OCI-LY7 (cell line): ENCODE results near the gene BBOX1. TPM values are rescaled to one million over a fixed set of nuclear protein-coding genes. Genes with fewer than 3 reads are reported as not detected.

Experiments
- BruUV-seq: library from RNA; stranded (reverse); fragments of 400-500 nt; replicated peaks from 2 replicates; lab custom pipeline; 2021; lab: Mats Ljungman, UMichigan
- CTCF ChIA-PET: fragments of 300-600 bp; sonication (Branson Sonifier 250); formaldehyde crosslinking; loops from one replicate; lab custom pipeline; 2022; ENCODE audit warnings: antibody characterized with exemption; ENCODE audit not compliant: unreplicated experiment; lab: Charles Lee
- POLR2A ChIA-PET: fragments of 300-600 bp; sonication (Branson Sonifier 250); formaldehyde crosslinking; loops from one replicate; lab custom pipeline; 2022; ENCODE audit warnings: antibody characterized with exemption; lab: Charles Lee
- DNase-seq: peaks from one replicate; pipeline ENCODE4 v3.0.0-alpha.2; 2015; ENCODE audit warnings: low spot score
- H2AFZ ChIP-seq: fragments of 200-600 bp; sonication (generic), shearing (Covaris generic); 2 replicates; pipeline ENCODE4 v1.6.1; 2014; ENCODE audit warnings: mild to moderate bottlenecking, antibody characterized with exemption, low read length, moderate library complexity
- H3K27ac ChIP-seq: fragments of 200-600 bp; sonication (generic); 2 replicates; pipeline ENCODE4 v1.5.1; 2014; ENCODE audit warnings: mixed run types, low read depth, mild to moderate bottlenecking, moderate library complexity, low read length, inconsistent platforms; ENCODE audit not compliant: poor library complexity, severe bottlenecking
- H3K36me3 ChIP-seq: fragments of 200-600 bp; sonication (generic); 2 replicates; pipeline ENCODE4 v1.6.1; 2014; ENCODE audit warnings: mild to moderate bottlenecking, antibody characterized with exemption, low read length, moderate library complexity, mixed read lengths; ENCODE audit not compliant: insufficient read depth
- H3K4me1 ChIP-seq: fragments of 200-600 bp; sonication (generic); 2 replicates; pipeline ENCODE4 v1.5.1; 2014; ENCODE audit warnings: mild to moderate bottlenecking, low read length; ENCODE audit not compliant: insufficient read depth, poor library complexity, severe bottlenecking
- H3K4me2 ChIP-seq: fragments of 200-600 bp; sonication (generic); 2 replicates; pipeline ENCODE4 v1.6.1; 2014; ENCODE audit warnings: mild to moderate bottlenecking, low read length
- H3K4me3 ChIP-seq: fragments of 200-600 bp; sonication (generic); 2 replicates; pipeline ENCODE4 v1.5.1; 2014; ENCODE audit warnings: mild to moderate bottlenecking, low read depth, low read length; ENCODE audit not compliant: poor library complexity, severe bottlenecking
- H3K79me2 ChIP-seq: fragments of 200-600 bp; sonication (generic); 2 replicates; pipeline ENCODE4 v1.6.1; 2016; ENCODE audit warnings: low read depth, mild to moderate bottlenecking, low read length, moderate library complexity, mixed read lengths; ENCODE audit not compliant: insufficient read depth
- H3K9me2 ChIP-seq: fragments of 200-600 bp; sonication (generic); 2 replicates; pipeline ENCODE4 v1.6.1; 2016; ENCODE audit warnings: mild to moderate bottlenecking, low read length, mixed read lengths; ENCODE audit not compliant: insufficient read depth
- H3K9me3 ChIP-seq: fragments of 200-600 bp; sonication (generic); 2 replicates; pipeline ENCODE4 v1.6.1; 2014; ENCODE audit warnings: mild to moderate bottlenecking, mixed run types, low read length, mixed read lengths
- H4K20me1 ChIP-seq: fragments of 200-600 bp; sonication (generic); 2 replicates; pipeline ENCODE4 v1.6.1; 2014; ENCODE audit warnings: mild to moderate bottlenecking, antibody characterized with exemption, low read length, moderate library complexity, mixed read lengths; ENCODE audit not compliant: insufficient read depth
- EZH2phosphoT487 ChIP-seq: fragments of 200-600 bp; sonication (generic); IDR thresholded peaks from 2 replicates; pipeline ENCODE4 v1.6.1; 2018; ENCODE audit warnings: low read depth, borderline replicate concordance, mild to moderate bottlenecking, mixed run types, antibody characterized with exemption, low read length, moderate library complexity, mixed read lengths
- intact Hi-C: fragments of 100-400 bp; cut with micrococcal nuclease; formaldehyde crosslinking; loops from one replicate; pipeline ENCODE4 v1.10.0; 2022; ENCODE audit not compliant: unreplicated experiment
- total RNA-seq, 2 experiments: library from RNA; depleted of rRNA in 1 of 2; stranded (reverse); fragments of >200 nt in 1 of 2; shearing (Covaris generic) in 1 of 2; gene quantifications; 2 replicates each; pipeline ENCODE4 v1.2.3, GENCODE V29; 2014 to 2022
- TF ChIP-seq, protein P1 (sequence below): fragments of 200-600 bp; sonication (generic); conservative IDR thresholded peaks from 2 replicates; pipeline ENCODE4 v1.5.1; 2014; ENCODE audit warnings: mild to moderate bottlenecking, antibody characterized with exemption, low read length, moderate library complexity, mixed read lengths

The BBOX1 gene
- total RNA-seq, 2 experiments from 2014 or later = not detected

DNA sequence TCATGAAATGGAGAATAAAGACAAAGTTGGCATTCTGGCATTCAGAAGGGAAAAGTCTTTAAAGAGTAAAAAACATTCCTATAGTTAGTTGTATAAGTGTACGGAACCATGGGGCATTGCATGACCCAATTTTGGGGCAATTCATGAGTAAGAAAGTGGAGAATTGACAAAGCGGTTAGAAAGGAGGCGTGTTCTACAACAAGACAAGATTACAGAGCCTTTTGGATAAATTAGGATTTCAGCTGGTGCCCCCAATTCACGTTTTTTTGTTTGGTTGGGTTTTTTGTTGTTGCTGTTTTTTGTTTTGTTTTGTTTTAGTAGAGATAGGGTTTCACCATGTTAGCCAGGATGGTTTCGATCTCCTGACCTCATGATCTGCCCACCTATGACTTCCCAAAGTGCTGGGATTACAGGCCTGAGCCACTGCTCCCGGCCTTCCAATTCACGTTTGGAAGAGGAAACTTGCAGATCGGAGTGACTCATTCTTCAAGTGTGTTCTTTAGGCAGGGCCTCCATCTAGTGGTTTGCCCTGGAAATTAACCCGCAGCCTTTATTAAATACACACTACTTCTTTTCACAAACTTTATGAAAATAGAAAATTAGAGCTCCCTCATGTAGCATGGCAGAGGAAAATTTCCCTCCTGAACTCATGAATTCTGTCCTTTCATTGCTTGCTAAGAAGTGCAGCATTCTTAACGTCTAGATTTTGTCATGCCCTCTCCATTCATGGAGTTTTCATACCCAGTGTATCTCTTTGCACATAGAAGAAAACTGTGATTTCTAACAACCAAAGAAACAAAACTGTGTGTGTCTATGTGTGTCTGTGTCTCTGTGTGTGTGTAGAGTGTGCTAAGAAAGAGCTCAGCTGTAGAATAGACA, 118.1 kb downstream of the BBOX1 start:
- DNase-seq = peak; percentile 71
- no TSS peak for BruUV-seq
- no peaks in the 10 kb centered on the region for H3K9me2 ChIP-seq
- no peak for TF ChIP-seq EZH2phosphoT487
- TF ChIP-seq, protein P1, sequence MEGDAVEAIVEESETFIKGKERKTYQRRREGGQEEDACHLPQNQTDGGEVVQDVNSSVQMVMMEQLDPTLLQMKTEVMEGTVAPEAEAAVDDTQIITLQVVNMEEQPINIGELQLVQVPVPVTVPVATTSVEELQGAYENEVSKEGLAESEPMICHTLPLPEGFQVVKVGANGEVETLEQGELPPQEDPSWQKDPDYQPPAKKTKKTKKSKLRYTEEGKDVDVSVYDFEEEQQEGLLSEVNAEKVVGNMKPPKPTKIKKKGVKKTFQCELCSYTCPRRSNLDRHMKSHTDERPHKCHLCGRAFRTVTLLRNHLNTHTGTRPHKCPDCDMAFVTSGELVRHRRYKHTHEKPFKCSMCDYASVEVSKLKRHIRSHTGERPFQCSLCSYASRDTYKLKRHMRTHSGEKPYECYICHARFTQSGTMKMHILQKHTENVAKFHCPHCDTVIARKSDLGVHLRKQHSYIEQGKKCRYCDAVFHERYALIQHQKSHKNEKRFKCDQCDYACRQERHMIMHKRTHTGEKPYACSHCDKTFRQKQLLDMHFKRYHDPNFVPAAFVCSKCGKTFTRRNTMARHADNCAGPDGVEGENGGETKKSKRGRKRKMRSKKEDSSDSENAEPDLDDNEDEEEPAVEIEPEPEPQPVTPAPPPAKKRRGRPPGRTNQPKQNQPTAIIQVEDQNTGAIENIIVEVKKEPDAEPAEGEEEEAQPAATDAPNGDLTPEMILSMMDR = peak; percentile 88
- POLR2A ChIA-PET = interaction anchor here (0.8 to 0.9 kb wide), 3 partner anchors 362 to 457 kb away, joined by 4 to 5 read pairs (median 4); no protein-coding TSS in a partner anchor
- H3K4me1 ChIP-seq = no peaks in the 10 kb centered on the region
- no peaks in the 10 kb centered on the region for H4K20me1 ChIP-seq
- no peaks in the 10 kb centered on the region for H3K9me3 ChIP-seq
- intact Hi-C loops = loop anchor here (1.0 to 10.0 kb wide), 4 partner anchors 244 to 862 kb away; no protein-coding TSS in a partner anchor
- H3K4me3 ChIP-seq = no peak overlapping the region
- H2AFZ ChIP-seq = peak overlapping the region; percentile 57
- no peaks in the 10 kb centered on the region for H3K36me3 ChIP-seq
- H3K27ac ChIP-seq = no peak overlapping the region
- CTCF ChIA-PET = interaction anchor here (1.3 kb wide), 1 partner anchor 874 kb away, joined by 3 read pairs; no protein-coding TSS in a partner anchor
- H3K79me2 ChIP-seq = no peaks in the 10 kb centered on the region
- peak overlapping the region; percentile 40 for H3K4me2 ChIP-seq

DNA sequence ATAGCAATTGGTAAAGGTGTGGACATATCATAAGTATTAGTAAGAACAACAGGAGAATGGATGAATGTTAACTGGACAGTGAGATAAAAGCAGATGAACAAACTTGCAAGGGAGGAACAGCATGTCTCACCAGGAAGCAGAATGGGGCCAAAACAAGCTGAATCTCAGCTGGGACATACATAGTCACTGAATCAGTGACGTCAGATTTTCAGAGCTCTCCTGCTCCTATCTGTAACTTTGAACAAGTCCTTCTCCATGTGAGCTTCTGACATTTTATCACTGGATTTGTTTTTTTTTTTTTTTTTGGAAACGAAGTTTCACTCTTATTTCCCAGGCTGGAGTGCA, 118.7 kb downstream of the BBOX1 start:
- Histone ChIP-seq H4K20me1 (no peaks in the 10 kb centered on the region), H3K4me3 (no peak overlapping the region), H3K36me3 (no peaks in the 10 kb centered on the region), H3K79me2 (no peaks in the 10 kb centered on the region), H3K27ac (no peak overlapping the region), H3K9me2 (no peaks in the 10 kb centered on the region), H2AFZ (peak overlapping the region; percentile 57; the same call in 1 of the 2 replicates), H3K4me2 (no peak overlapping the region), H3K9me3 (no peaks in the 10 kb centered on the region), H3K4me1 (no peaks in the 10 kb centered on the region)
- TF ChIP-seq, protein P1 = no peak
- TF ChIP-seq EZH2phosphoT487 = no peak
- intact Hi-C loops = loop anchor here (2.0 to 10.0 kb wide), 3 partner anchors 245 to 863 kb away; no protein-coding TSS in a partner anchor
- ChIA-PET POLR2A (interaction anchor here (0.8 kb wide), 1 partner anchor 458 kb away, joined by 4 read pairs; no protein-coding TSS in a partner anchor), CTCF (interaction anchor here (1.3 kb wide), 1 partner anchor 875 kb away, joined by 3 read pairs; no protein-coding TSS in a partner anchor)
- no peak for DNase-seq
- BruUV-seq = no TSS peak
